ACHN (cell line): Measurements from ENCODE around the gene OVAAL.
"Not testable (repeated sequence)": the region's sequence is repeated elsewhere in the genome, so short reads cannot be mapped to it uniquely, and the experiment has no call there.

ENCODE experiments used
- DNase-seq: peaks from one replicate; pipeline ENCODE4 v3.0.0-alpha.2; 2015
- in situ Hi-C: cut with HindIII; loops from 2 replicates; pipeline ENCODE4 v1.10.0; 2017; ENCODE audit warnings: low sequenced_read_pairs, low pct_ligation_motif_present, low pct_unique_long_range_greater_than_20kb

OVAAL gene

GRCh38 chr1:180535418-180535999, 23.3 kb upstream of the OVAAL start:
- DNase-seq: no peak
- in situ Hi-C loops: loop anchor here (25.0 kb wide), 1 partner anchor 327 kb away; no protein-coding TSS in a partner anchor

- no peak for DNase-seq
- in situ Hi-C loops: loop anchor here (25.0 kb wide), 1 partner anchor 325 kb away; no protein-coding TSS in a partner anchor
Observed at GRCh38 chr1:180536821-180537372, 21.9 kb upstream of the OVAAL start.

GRCh38 chr1:180539136-180539535, 19.6 kb upstream of the OVAAL start:
- in situ Hi-C loops: loop anchor here (25.0 kb wide), 1 partner anchor 323 kb away; no protein-coding TSS in a partner anchor
- DNase-seq: no peak

GRCh38 chr1:180540697-180541594, 17.8 kb upstream of the OVAAL start:
- no peak for DNase-seq
- in situ Hi-C loops: loop anchor here (25.0 kb wide), 1 partner anchor 321 kb away; no protein-coding TSS in a partner anchor

- DNase-seq: no peak
- in situ Hi-C loops: loop anchor here (25.0 kb wide), 1 partner anchor 320 kb away; no protein-coding TSS in a partner anchor
Observed at GRCh38 chr1:180542113-180542837, 16.5 kb upstream of the OVAAL start.

GRCh38 chr1:180542838-180543145, 16.0 kb upstream of the OVAAL start:
- DNase-seq: no peak
- in situ Hi-C loops: loop anchor here (25.0 kb wide), 1 partner anchor 320 kb away; no protein-coding TSS in a partner anchor

GRCh38 chr1:180544050-180544449, 14.7 kb upstream of the OVAAL start:
- in situ Hi-C loops: loop anchor here (25.0 kb wide), 1 partner anchor 318 kb away; no protein-coding TSS in a partner anchor
- DNase-seq: no peak

- no peak for DNase-seq
- in situ Hi-C loops: loop anchor here (25.0 kb wide), 1 partner anchor 316 kb away; no protein-coding TSS in a partner anchor
Observed at GRCh38 chr1:180545991-180546390, 12.8 kb upstream of the OVAAL start.

- in situ Hi-C loops: loop anchor here (25.0 kb wide), 1 partner anchor 313 kb away; no protein-coding TSS in a partner anchor
- DNase-seq: no peak
Observed at GRCh38 chr1:180548686-180549317, 10.0 kb upstream of the OVAAL start.

GRCh38 chr1:180549770-180550169, 9.0 kb upstream of the OVAAL start:
- not testable (repeated sequence) for DNase-seq
- in situ Hi-C loops: loop anchor here (25.0 kb wide), 1 partner anchor 313 kb away; no protein-coding TSS in a partner anchor

GRCh38 chr1:180550241-180550640, 8.5 kb upstream of the OVAAL start:
- no peak for DNase-seq
- in situ Hi-C loops: no loop called here

- DNase-seq: no peak
- in situ Hi-C loops: no loop called here
Observed at GRCh38 chr1:180551997-180552396, 6.8 kb upstream of the OVAAL start.

- DNase-seq, in situ Hi-C loops: not testable (repeated sequence)
Observed at GRCh38 chr1:180553046-180553445, 5.7 kb upstream of the OVAAL start.

GRCh38 chr1:180555411-180555810, 3.4 kb upstream of the OVAAL start:
- no peak for DNase-seq
- in situ Hi-C loops: no loop called here

- peak; percentile 25 for DNase-seq
- in situ Hi-C loops: no loop called here
Observed at GRCh38 chr1:180560200-180560867, 1.6 kb downstream of the OVAAL start.

GRCh38 chr1:180560868-180561600, 2.3 kb downstream of the OVAAL start:
- DNase-seq: peak; percentile 22
- in situ Hi-C loops: no loop called here

GRCh38 chr1:180562640-180563025, 3.9 kb downstream of the OVAAL start:
- DNase-seq: no peak
- in situ Hi-C loops: no loop called here
